ENCODE data around the gene KCTD1. TPM values are rescaled to one million over a fixed set of nuclear protein-coding genes. Genes with fewer than 3 reads are reported as not detected.

Gene KCTD1
- total and polyA plus RNA-seq, 9 donors: 10.7 to 31.1 (median 22.5) TPM

DNA sequence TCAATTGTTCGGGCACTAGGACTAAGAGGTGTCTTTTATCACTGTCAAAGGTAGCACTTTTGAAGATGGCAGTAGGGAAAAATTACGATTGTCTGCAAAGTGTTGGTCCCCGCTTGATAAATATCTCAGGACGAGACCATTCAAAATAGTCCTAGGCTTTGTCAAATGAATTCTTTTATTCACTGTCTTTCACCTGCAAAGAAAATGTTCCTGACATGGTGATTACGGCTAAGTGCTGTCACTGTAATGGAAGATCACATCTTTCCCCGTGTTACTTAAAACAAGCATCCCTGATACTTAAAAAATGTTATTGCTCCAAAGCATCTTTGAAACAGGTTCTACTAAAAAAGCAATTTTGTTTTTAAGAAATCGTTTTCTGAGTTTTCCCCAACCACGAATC lies 71.7 kb downstream of the KCTD1 start:
- WGBS, 3 donors: 95 to 96% (median 96%) methylated on average over 8 of the region's 8 CpGs

DNA sequence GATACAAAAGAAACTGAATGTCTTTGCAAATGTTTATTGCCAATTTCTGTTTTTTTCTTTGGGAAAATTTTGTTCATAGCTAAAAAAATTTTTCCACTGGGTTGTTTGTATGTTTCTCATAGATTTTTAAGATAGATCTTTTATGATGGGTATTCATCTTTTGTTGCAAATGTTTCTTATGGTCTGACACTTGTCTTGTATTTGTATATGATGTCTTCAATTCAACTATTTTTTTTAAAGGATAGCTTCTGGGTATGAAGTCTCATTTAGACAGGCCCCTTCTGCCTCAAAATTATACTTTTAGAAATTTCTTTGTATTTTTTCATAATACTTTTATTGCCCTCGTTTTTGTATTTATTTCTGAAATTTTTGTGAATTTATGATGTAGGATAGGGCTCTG lies 73.8 kb downstream of the KCTD1 start:
- WGBS, 3 donors: 80 to 91% (median 91%) methylated on average over 1 of the region's 1 CpG
- TF ChIP-seq, protein P1, sequence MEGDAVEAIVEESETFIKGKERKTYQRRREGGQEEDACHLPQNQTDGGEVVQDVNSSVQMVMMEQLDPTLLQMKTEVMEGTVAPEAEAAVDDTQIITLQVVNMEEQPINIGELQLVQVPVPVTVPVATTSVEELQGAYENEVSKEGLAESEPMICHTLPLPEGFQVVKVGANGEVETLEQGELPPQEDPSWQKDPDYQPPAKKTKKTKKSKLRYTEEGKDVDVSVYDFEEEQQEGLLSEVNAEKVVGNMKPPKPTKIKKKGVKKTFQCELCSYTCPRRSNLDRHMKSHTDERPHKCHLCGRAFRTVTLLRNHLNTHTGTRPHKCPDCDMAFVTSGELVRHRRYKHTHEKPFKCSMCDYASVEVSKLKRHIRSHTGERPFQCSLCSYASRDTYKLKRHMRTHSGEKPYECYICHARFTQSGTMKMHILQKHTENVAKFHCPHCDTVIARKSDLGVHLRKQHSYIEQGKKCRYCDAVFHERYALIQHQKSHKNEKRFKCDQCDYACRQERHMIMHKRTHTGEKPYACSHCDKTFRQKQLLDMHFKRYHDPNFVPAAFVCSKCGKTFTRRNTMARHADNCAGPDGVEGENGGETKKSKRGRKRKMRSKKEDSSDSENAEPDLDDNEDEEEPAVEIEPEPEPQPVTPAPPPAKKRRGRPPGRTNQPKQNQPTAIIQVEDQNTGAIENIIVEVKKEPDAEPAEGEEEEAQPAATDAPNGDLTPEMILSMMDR (IDR thresholded peaks at IDR 0.05): no peak
- TF ChIP-seq POLR2A (IDR thresholded peaks at IDR 0.05) (no peak), EP300 (IDR thresholded peaks at IDR 0.05) (no peak)
- intact Hi-C loops (cut with DNase I): loop anchor here in 1 of 4 donors (10.0 kb wide), 1 partner anchor 70 kb away; the partner anchor contains the start of gene KCTD1
- Histone ChIP-seq H3K36me3 (no peaks in the 10 kb centered on the region), H3K27ac (no peak overlapping the region), H3K4me3 (no peak overlapping the region), H3K27me3 (no peaks in the 10 kb centered on the region), H3K9me3 (no peaks in the 10 kb centered on the region), H3K4me1 (ENCODE audit: insufficient read depth) (no peaks in the 10 kb centered on the region)
- no peak for DNase-seq

More for the DNA sequence above, 71.7 kb downstream of the KCTD1 start:
- no peaks in the 10 kb centered on the region for H3K27me3 ChIP-seq
- no peaks in the 10 kb centered on the region for H3K9me3 ChIP-seq
- H3K4me3 ChIP-seq: no peak overlapping the region
- TF ChIP-seq, protein P1 (IDR thresholded peaks at IDR 0.05): no peak
- TF ChIP-seq POLR2A (IDR thresholded peaks at IDR 0.05) (no peak), EP300 (IDR thresholded peaks at IDR 0.05) (no peak)
- no peak overlapping the region for H3K27ac ChIP-seq
- intact Hi-C loops (cut with DNase I): loop anchor here in 1 of 4 donors (10.0 kb wide), 1 partner anchor 68 kb away; the partner anchor contains the start of gene KCTD1
- H3K36me3 ChIP-seq: no peaks in the 10 kb centered on the region
- H3K4me1 ChIP-seq (ENCODE audit: insufficient read depth): no peaks in the 10 kb centered on the region
- DNase-seq: no peak

DNA sequence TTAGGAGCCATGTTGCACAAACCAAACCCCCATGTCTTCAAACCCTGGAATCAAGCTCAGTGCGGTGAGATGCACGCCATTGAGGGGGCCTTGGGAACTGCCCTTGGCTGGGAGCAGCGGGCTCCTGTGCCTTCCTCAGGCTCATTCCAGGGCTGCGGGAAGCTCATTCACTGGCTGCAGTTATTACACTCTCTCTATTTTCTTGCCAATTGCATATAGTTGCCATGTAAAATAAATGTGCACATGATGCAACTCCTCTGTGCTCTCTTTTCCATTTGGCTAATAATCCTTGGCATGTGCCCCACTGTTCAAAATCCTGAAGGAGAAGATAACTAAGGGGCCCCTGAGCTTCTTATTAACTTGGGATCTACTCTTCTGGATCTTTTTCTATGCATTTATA lies 74.7 kb downstream of the KCTD1 start:
- WGBS, 3 donors: 85 to 93% (median 88%) methylated on average over 4 of the region's 4 CpGs
- Histone ChIP-seq H3K4me3 (no peak overlapping the region), H3K27me3 (no peaks in the 10 kb centered on the region), H3K4me1 (ENCODE audit: insufficient read depth) (no peaks in the 10 kb centered on the region), H3K36me3 (no peaks in the 10 kb centered on the region), H3K27ac (no peak overlapping the region), H3K9me3 (no peaks in the 10 kb centered on the region)
- DNase-seq: no peak
- intact Hi-C loops (cut with DNase I): loop anchor here in 1 of 4 donors (10.0 kb wide), 1 partner anchor 71 kb away; the partner anchor contains the start of gene KCTD1
- TF ChIP-seq POLR2A (IDR thresholded peaks at IDR 0.05) (no peak), EP300 (IDR thresholded peaks at IDR 0.05) (no peak)
- TF ChIP-seq, protein P1 (IDR thresholded peaks at IDR 0.05): no peak

DNA sequence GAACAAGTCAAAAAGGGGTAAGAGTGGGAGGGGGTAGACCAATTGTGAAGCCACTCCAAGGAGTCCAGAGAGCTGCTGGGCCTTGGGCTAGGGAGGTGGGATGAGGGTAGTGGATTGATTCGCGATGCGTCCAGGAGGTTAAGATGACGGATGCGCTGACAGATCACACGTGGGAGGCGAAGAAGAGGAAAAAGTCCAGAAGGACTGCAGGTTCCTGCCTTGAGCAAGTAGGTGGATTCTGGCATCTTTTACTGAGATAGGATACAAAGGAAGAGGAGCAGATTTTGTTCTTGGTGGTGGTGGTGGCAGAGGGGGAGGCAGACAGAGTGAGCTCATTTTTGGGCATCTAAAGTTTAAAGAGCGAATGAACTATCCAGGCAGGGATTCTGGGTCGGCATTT lies 76.5 kb downstream of the KCTD1 start:
- Histone ChIP-seq H3K27me3 (no peaks in the 10 kb centered on the region), H3K4me3 (no peak overlapping the region), H3K36me3 (no peaks in the 10 kb centered on the region), H3K27ac (no peak overlapping the region), H3K4me1 (ENCODE audit: insufficient read depth) (no peaks in the 10 kb centered on the region), H3K9me3 (no peaks in the 10 kb centered on the region)
- intact Hi-C loops (cut with DNase I): loop anchor here in 1 of 4 donors (10.0 kb wide), 1 partner anchor 73 kb away; the partner anchor contains the start of gene KCTD1
- DNase-seq: no peak
- TF ChIP-seq EP300 (IDR thresholded peaks at IDR 0.05): no peak
- TF ChIP-seq, protein P1 (IDR thresholded peaks at IDR 0.05): no peak
- TF ChIP-seq POLR2A (IDR thresholded peaks at IDR 0.05): no peak
- 89 to 91% (median 89%) methylated on average over 9 of the region's 9 CpGs for WGBS, 3 donors

Measured in ovary (tissue), 9 donors.